Activated CD8-positive, alpha-beta memory T cell treated with anti-CD3 and anti-CD28 coated beads for 48 hours (primary cell): Measurements from ENCODE around the gene PAGE2B.
"Not testable (repeated sequence)": the region's sequence is repeated elsewhere in the genome, so short reads cannot be mapped to it uniquely, and the experiment has no call there.

Source experiments
- DNase-seq, 3 experiments: peaks; one replicate each; pipeline ENCODE4 v3.0.0-alpha.2; 2020; ENCODE audit warnings: low read depth in 2 of 3, low spot score in 2 of 3

Gene PAGE2B

GRCh38 chrX:55107911-55108310 lies 33.1 kb downstream of the PAGE2B start:
- DNase-seq: no peak

GRCh38 chrX:55109306-55109705 lies 34.5 kb downstream of the PAGE2B start:
- DNase-seq: no peak

- DNase-seq: no peak
Observed at GRCh38 chrX:55111578-55112254, 36.9 kb downstream of the PAGE2B start.

DNA sequence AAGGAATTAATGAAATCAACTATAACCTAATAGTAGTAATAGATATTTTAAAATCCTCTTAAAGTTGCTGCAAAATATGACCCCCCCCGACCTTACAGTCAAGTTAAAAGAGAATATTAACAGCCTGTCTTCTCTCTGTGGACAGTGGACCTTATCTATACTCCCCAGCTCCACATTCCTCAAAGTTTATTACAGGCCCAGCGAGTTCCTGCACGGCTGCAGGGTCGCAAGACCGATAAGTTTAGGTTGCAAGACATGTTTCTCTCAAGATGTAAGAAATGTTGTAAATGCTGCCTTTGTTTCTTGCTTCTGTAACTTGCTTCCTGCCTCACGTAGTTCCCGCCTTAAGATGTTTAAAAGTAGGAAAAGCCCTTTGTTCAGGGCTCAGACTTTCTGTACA lies 41.8 kb downstream of the PAGE2B start:
- DNase-seq: not testable (repeated sequence)

GRCh38 chrX:55118574-55118973 lies 43.7 kb downstream of the PAGE2B start:
- no peak for DNase-seq

- no peak for DNase-seq
Observed at GRCh38 chrX:55119271-55119670, 44.4 kb downstream of the PAGE2B start.

- DNase-seq: no peak
Observed at GRCh38 chrX:55119712-55120111, 44.9 kb downstream of the PAGE2B start.

DNA sequence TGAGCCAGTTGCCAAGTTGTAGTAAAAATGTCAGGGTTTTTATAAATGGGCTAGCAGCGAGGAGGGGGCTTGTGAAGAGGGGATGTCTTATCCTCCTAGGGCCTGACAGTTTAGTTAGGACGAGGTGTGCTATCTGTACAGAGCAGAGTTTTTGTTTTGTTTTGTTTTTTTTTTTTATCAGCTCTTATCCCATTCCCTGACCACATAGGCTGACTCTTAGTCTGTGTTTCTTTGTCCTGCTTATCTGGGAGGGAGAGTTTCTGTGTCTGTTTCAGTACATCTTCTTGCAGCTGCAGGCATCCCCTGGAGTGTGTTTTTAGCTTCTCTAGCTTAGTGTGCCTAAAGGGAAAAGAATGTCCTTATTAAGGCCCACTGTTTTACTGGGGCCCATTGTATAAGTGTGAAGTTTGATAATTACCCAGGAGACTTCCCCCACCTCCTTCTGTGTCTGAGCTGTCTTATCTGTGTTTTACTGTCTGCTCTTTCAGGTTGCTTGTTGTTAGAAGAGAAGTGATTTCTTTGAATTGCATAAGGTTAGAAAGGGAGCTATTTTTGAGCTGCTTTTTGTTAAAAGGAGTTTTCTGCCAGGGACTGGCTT lies 46.0 kb downstream of the PAGE2B start:
- no peak for DNase-seq

- no peak for DNase-seq
Observed at GRCh38 chrX:55123900-55124299, 49.1 kb downstream of the PAGE2B start.

GRCh38 chrX:55127692-55128091 lies 52.9 kb downstream of the PAGE2B start:
- DNase-seq: no peak
